PC-9 (cell line): Measurements from ENCODE around the gene PSMB3. TPM values are rescaled to one million over a fixed set of nuclear protein-coding genes. Genes with fewer than 3 reads are reported as not detected.

Source experiments
- BruUV-seq: library from RNA; stranded (reverse); fragments of 400-500 nt; replicated peaks from 2 replicates; lab custom pipeline; 2021; lab: Mats Ljungman, UMichigan
- CTCF ChIA-PET: fragments of 300-600 bp; sonication (Branson Sonifier 250); formaldehyde crosslinking; loops from one replicate; lab custom pipeline; 2022; ENCODE audit warnings: antibody characterized with exemption; lab: Charles Lee
- POLR2A ChIA-PET: fragments of 300-600 bp; sonication (Branson Sonifier 250); formaldehyde crosslinking; loops from one replicate; lab custom pipeline; 2022; ENCODE audit warnings: antibody characterized with exemption; ENCODE audit not compliant: unreplicated experiment; lab: Charles Lee
- DNase-seq, 2 experiments: peaks; one replicate each; pipeline versions ENCODE4 v3.0.0 to v3.0.0-alpha.2; 2015 to 2022; ENCODE audit warnings: mixed read lengths in 1 of 2
- H2AFZ ChIP-seq: fragments of 200-600 bp; sonication (generic); 2 replicates; pipeline ENCODE4 v1.8.1; 2017; ENCODE audit warnings: antibody characterized with exemption
- H3F3A ChIP-seq: fragments of 200-600 bp; sonication (generic); 2 replicates; pipeline ENCODE4 v1.8.1; 2017; ENCODE audit warnings: antibody characterized with exemption, mild to moderate bottlenecking, low read depth; ENCODE audit not compliant: insufficient read depth
- H3K27ac ChIP-seq: fragments of 200-600 bp; sonication (generic); 2 replicates; pipeline ENCODE4 v1.6.1; 2016; ENCODE audit warnings: mixed run types
- H3K27me3 ChIP-seq: fragments of 200-600 bp; sonication (generic); 2 replicates; pipeline ENCODE4 v1.6.1; 2016; ENCODE audit warnings: low read depth, mixed run types; ENCODE audit not compliant: insufficient read depth
- H3K36me3 ChIP-seq: fragments of 200-600 bp; sonication (generic); 2 replicates; pipeline ENCODE4 v1.6.1; 2016; ENCODE audit warnings: low read depth, mixed run types
- H3K4me1 ChIP-seq: fragments of 200-600 bp; sonication (generic); replicated peaks from 2 replicates; pipeline ENCODE4 v1.6.1; 2016; ENCODE audit warnings: mixed run types; ENCODE audit not compliant: insufficient read depth
- H3K4me2 ChIP-seq: fragments of 200-600 bp; sonication (generic); 2 replicates; pipeline ENCODE4 v1.6.1; 2017; ENCODE audit warnings: mixed run types
- H3K4me3 ChIP-seq: fragments of 200-600 bp; sonication (generic); 2 replicates; pipeline ENCODE4 v1.6.1; 2016; ENCODE audit warnings: mixed run types
- H3K79me2 ChIP-seq: fragments of 200-600 bp; sonication (generic); 2 replicates; pipeline ENCODE4 v1.6.1; 2017; ENCODE audit warnings: low read depth, mixed run types
- H3K9me2 ChIP-seq: fragments of 200-600 bp; sonication (generic); 2 replicates; pipeline ENCODE4 v1.8.1; 2017; ENCODE audit warnings: mild to moderate bottlenecking; ENCODE audit not compliant: insufficient read depth
- H3K9me3 ChIP-seq: fragments of 200-600 bp; sonication (generic); 2 replicates; pipeline ENCODE4 v1.8.1; 2016; ENCODE audit warnings: low read depth; ENCODE audit not compliant: insufficient read depth
- H4K20me1 ChIP-seq: fragments of 200-600 bp; sonication (generic); 2 replicates; pipeline ENCODE4 v1.8.1; 2017; ENCODE audit not compliant: insufficient read depth
- EZH2 ChIP-seq: fragments of 200-600 bp; sonication (generic); IDR thresholded peaks from 2 replicates; pipeline ENCODE4 v1.8.0; 2017; ENCODE audit warnings: antibody characterized with exemption, low read depth
- intact Hi-C: fragments of 100-400 bp; cut with micrococcal nuclease; formaldehyde crosslinking; loops from one replicate; pipeline ENCODE4 v1.10.0; 2022; ENCODE audit not compliant: unreplicated experiment
- total RNA-seq: library from RNA; stranded (reverse); gene quantifications from 2 replicates; pipeline ENCODE4 v1.2.3, GENCODE V29; 2021
- TF ChIP-seq, protein P1 (sequence below): fragments of 200-600 bp; sonication (generic); conservative IDR thresholded peaks from 2 replicates; pipeline ENCODE4 v1.6.1; 2017; ENCODE audit warnings: mixed run types, antibody characterized with exemption, mild to moderate bottlenecking, moderate library complexity

Gene PSMB3
- total RNA-seq, 1 experiment from 2014 or later: 262 TPM

DNA sequence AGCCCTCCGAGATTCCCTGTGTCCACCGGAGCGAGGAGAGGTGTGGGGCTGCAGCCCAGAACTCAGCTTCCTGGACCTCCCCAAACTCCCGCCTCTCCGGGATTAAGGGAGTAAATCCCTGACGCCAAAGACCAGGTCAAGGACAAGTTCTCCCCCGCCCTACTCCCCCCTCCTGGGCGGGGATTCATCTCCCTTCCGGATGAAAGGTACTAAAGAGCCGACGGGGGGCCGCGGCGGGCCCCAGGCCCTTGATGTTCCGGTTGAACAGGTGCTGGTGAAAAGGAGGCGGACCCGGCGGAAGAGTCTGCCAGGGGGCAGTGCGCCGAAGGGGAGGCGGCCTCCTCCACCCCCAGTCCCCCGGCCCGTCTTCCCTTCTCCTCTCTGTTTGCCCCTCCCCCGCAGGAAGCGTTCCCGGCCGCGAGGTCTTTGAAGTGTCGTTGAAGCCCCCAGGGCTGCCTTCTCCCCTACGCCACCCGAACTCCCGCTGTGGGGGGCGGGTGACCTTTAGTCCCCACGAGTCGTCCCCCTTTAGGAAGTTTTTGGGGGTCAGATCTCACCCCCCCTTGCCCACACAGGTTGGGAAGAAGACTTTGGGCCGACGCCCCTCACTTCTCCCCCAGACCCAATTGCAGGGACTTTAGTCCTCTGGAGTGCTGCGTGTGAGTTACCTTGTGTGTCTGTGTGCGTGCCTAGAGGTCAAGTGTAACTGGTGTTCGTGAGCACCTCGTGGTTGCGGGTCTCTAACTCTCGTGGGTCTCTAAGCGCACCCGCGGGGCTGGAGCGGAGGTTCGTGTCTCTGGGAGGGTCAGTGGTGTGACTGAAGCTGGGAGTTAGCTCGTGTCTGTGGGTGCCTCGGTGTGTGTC, 48.6 kb upstream of the PSMB3 start:
- ChIA-PET POLR2A (no interaction called here), CTCF (no interaction called here)
- BruUV-seq: TSS peak; percentile 15
- TF ChIP-seq EZH2: no peak
- Histone ChIP-seq H3K4me3 (peak overlapping the region; percentile 99), H3K9me3 (no peaks in the 10 kb centered on the region), H4K20me1 (peaks cover 21% of the 10 kb centered on the region), H3K9me2 (no peaks in the 10 kb centered on the region), H3K79me2 (peaks cover 57% of the 10 kb centered on the region), H2AFZ (peak overlapping the region; percentile 83), H3K4me2 (peak overlapping the region; percentile 99), H3K36me3 (peaks cover 11% of the 10 kb centered on the region; the same call in 1 of the 2 replicates), H3F3A (peaks cover 49% of the 10 kb centered on the region), H3K27me3 (no peaks in the 10 kb centered on the region), H3K4me1 (peaks cover 23% of the 10 kb centered on the region), H3K27ac (peak overlapping the region; percentile 88)
- DNase-seq: peak; percentile 92 to 95
- intact Hi-C loops: loop anchor here (2.0 kb wide), 2 partner anchors 29 to 45 kb away; partner anchors contain the start of genes EPOP and PCGF2

DNA sequence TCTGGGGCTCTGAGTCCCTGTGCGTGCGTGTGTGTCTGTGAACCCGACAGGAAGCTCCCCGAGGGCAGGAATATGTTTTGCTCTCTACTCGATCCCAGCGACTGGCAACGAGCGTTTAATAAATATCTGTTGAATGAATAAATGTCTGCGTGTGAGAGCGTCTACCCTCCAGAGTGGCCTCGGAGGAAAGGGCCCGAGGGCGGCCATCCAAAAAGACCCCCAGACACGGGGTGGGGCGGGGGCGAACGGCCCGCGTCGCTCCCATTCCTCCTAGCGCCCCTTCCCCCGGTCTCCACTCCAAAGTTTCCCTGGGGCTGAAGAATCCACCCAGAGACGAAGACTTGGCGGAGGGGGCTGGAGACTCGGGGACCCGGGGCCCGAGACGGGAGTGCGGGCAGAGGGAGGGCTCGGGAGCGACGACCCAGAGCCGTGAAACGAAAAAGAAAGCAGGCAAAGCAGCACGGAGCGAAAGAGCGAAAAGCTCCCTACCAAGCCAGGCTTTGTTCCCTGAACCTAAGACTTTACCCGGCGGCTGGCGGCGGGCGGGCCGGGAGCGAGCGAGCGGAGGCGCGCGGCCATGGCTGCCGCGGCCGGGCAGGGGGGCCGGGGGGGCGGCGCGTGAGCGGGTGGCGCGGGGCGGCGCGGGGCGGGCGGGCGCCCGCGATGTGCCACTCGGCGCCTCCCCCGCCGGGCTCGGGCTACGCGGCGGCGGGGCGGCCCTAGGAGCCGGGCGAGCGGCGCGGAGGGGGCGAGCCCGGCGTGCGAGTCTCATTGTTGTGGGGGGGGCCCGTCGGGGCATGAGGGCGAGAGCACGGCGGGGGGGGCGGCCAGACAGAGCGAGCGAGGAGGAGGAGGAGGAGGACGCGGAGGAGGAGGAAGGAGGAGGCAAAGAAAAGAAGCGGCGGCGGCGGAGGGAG, 47.7 kb upstream of the PSMB3 start, which contains the start of gene MLLT6:
Gene MLLT6, plus strand, starts transcription at position 668 of the 917 bp plus-strand sequence. CDS start 360 bp downstream, outside the sequence.
- Histone ChIP-seq H3K27me3 (no peaks in the 10 kb centered on the region), H4K20me1 (peaks cover 27% of the 10 kb centered on the region), H3K9me3 (no peaks in the 10 kb centered on the region), H3K4me2 (peak within 1 kb of the TSS; percentile 100), H3K79me2 (peaks cover 60% of the 10 kb centered on the region), H3K9me2 (no peaks in the 10 kb centered on the region), H3K4me1 (peaks cover 19% of the 10 kb centered on the region), H3K36me3 (peaks cover 20% of the 10 kb centered on the region), H3K4me3 (peak within 1 kb of the TSS; percentile 99), H2AFZ (peak within 1 kb of the TSS; percentile 83), H3K27ac (peak within 1 kb of the TSS; percentile 88), H3F3A (peaks cover 49% of the 10 kb centered on the region)
- ChIA-PET CTCF (interaction anchor here (0.6 to 0.7 kb wide), 2 partner anchors 147 to 371 kb away, joined by 3 to 5 read pairs; no protein-coding TSS in a partner anchor), POLR2A (no interaction called here)
- DNase-seq: peak; percentile 60
- intact Hi-C loops: loop anchor here (2.0 kb wide), 1 partner anchor 44 kb away; the partner anchor contains the start of gene PCGF2
- TF ChIP-seq, protein P1, sequence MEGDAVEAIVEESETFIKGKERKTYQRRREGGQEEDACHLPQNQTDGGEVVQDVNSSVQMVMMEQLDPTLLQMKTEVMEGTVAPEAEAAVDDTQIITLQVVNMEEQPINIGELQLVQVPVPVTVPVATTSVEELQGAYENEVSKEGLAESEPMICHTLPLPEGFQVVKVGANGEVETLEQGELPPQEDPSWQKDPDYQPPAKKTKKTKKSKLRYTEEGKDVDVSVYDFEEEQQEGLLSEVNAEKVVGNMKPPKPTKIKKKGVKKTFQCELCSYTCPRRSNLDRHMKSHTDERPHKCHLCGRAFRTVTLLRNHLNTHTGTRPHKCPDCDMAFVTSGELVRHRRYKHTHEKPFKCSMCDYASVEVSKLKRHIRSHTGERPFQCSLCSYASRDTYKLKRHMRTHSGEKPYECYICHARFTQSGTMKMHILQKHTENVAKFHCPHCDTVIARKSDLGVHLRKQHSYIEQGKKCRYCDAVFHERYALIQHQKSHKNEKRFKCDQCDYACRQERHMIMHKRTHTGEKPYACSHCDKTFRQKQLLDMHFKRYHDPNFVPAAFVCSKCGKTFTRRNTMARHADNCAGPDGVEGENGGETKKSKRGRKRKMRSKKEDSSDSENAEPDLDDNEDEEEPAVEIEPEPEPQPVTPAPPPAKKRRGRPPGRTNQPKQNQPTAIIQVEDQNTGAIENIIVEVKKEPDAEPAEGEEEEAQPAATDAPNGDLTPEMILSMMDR: no peak
- BruUV-seq: no TSS peak

DNA sequence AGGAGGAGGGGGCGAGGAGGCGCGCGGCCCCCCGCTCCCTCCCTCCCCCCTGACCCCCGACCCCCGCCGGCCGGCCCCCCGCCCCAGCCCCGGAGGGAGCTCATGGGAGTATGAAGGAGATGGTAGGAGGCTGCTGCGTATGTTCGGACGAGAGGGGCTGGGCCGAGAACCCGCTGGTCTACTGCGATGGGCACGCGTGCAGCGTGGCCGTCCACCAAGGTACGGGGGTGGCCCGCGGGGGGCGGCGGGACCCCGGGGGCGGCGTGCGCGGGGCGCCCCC, 47.1 kb upstream of the PSMB3 start:
- no peak overlapping the region; the same call in 1 of the 2 replicates for H2AFZ ChIP-seq
- H3F3A ChIP-seq: peaks cover 48% of the 10 kb centered on the region
- peak overlapping the region; percentile 97; the same call in 1 of the 2 replicates for H3K4me3 ChIP-seq
- no peaks in the 10 kb centered on the region for H3K9me3 ChIP-seq
- POLR2A ChIA-PET: interaction anchor here (0.6 kb wide), 1 partner anchor 147 kb away, joined by 4 read pairs; no protein-coding TSS in a partner anchor
- peak in 1 of 2 experiments; percentile 31 for DNase-seq
- H3K36me3 ChIP-seq: peaks cover 21% of the 10 kb centered on the region
- intact Hi-C loops: loop anchor here (2.0 kb wide), 1 partner anchor 43 kb away; the partner anchor contains the start of gene PCGF2
- no peaks in the 10 kb centered on the region for H3K27me3 ChIP-seq
- peaks cover 17% of the 10 kb centered on the region for H3K4me1 ChIP-seq
- TF ChIP-seq, protein P1: no peak
- no peak for TF ChIP-seq EZH2
- no peaks in the 10 kb centered on the region for H3K9me2 ChIP-seq
- H3K27ac ChIP-seq: no peak overlapping the region
- CTCF ChIA-PET: interaction anchor here (0.6 to 0.7 kb wide), 2 partner anchors 148 to 372 kb away, joined by 3 to 5 read pairs; no protein-coding TSS in a partner anchor
- H3K4me2 ChIP-seq: peak overlapping the region; percentile 100
- BruUV-seq: no TSS peak
- H3K79me2 ChIP-seq: peaks cover 60% of the 10 kb centered on the region
- peaks cover 27% of the 10 kb centered on the region for H4K20me1 ChIP-seq
